Kidney (tissue), 14 donors: Measurements from ENCODE around the gene TFB2M. TPM values are rescaled to one million over a fixed set of nuclear protein-coding genes. Genes with fewer than 3 reads are reported as not detected.
A peak's percentile ranks its signal among the peaks of the same experiment; 100 is the strongest.

Source experiments
- DNase-seq, 5 donors: peaks; one replicate each; pipeline ENCODE4 v3.0.0-alpha.2; 2013 to 2020
- FAIRE-seq: peaks from 2 replicates; lab custom pipeline; 2012; peaks lifted over from hg19 to GRCh38; lab: Jason Lieb, UNC
- H3K27ac ChIP-seq, 2 donors: one replicate each; pipeline ENCODE4 v1.7.0; 2013; ENCODE audit warnings: low read depth in 2 of 2, low read length in 2 of 2, inconsistent platforms in 1 of 2
- H3K27me3 ChIP-seq: one replicate; pipeline ENCODE4 v1.7.1; 2013; ENCODE audit warnings: low read length, inconsistent platforms; ENCODE audit not compliant: control insufficient read depth, insufficient read depth
- H3K36me3 ChIP-seq, 3 donors: one replicate each; pipeline versions ENCODE4 v1.7.0 to v1.7.1; 2013; ENCODE audit warnings: low read length in 3 of 3, control low read depth in 1 of 3, inconsistent platforms in 1 of 3; ENCODE audit not compliant: insufficient read depth in 3 of 3, control insufficient read depth in 2 of 3
- H3K4me1 ChIP-seq, 3 donors: one replicate each; pipeline versions ENCODE4 v1.7.0 to v1.7.1; 2013; ENCODE audit warnings: low read length in 3 of 3, inconsistent platforms in 1 of 3, low read depth in 1 of 3; ENCODE audit not compliant: control insufficient read depth in 2 of 3, insufficient read depth in 2 of 3
- H3K4me3 ChIP-seq, 3 donors: one replicate each; pipeline versions ENCODE4 v1.7.0 to v1.8.1; 2013; ENCODE audit warnings: low read length in 3 of 3, control low read depth in 1 of 3, inconsistent platforms in 1 of 3
- H3K9ac ChIP-seq, 3 donors: one replicate each; pipeline versions ENCODE4 v1.7.0 to v1.7.1; 2013; ENCODE audit warnings: low read length in 3 of 3, control low read depth in 1 of 3, inconsistent platforms in 1 of 3
- H3K9me3 ChIP-seq, 3 donors: one replicate each; pipeline versions ENCODE4 v1.7.0 to v1.7.1; 2013; ENCODE audit warnings: low read length in 3 of 3, control low read depth in 1 of 3, inconsistent platforms in 1 of 3; ENCODE audit not compliant: control insufficient read depth in 2 of 3, insufficient read depth in 1 of 3
- CTCF ChIP-seq: IDR thresholded peaks from 3 replicates; pipeline ENCODE4 v1.5.1; 2012; ENCODE audit warnings: mild to moderate bottlenecking, moderate library complexity, borderline replicate concordance; ENCODE audit not compliant: insufficient read depth; ENCODE audit errors: extremely low read depth
- intact Hi-C: fragments of 100-400 bp; cut with DNase I; formaldehyde crosslinking; loops from one replicate; pipeline ENCODE4 v1.11.1; 2022
- polyA plus RNA-seq: library from polyadenylated mRNA; stranded (reverse); fragments of 350-450 nt; fragmentation: Illumina TruSeq; extraction: RNeasy Lipid Tissue Mini Kit (QIAGEN cat#74804); gene quantifications from one replicate; pipeline ENCODE4 v1.2.3, GENCODE V29; 2014; ENCODE audit warnings: low read depth, low replicate concordance; ENCODE audit not compliant: insufficient read depth
- total RNA-seq: library from RNA; stranded (reverse); fragmentation: NEBNext Ultra II Directional; extraction: Animal tissue kit (Norgen Biotek cat#: 25700); gene quantifications from one replicate; pipeline ENCODE4 v1.2.1, GENCODE V29; 2021
- donor health status: control.
- donor health status: control.
- donor health status: control.
- donor health status: control.
- donor health status: control.
- donor health status: DM: yes; HTN: yes; CAD: no.
- donor health status: Normal renal cell carcinoma (clear cell type).

TFB2M gene
- total and polyA plus RNA-seq, 2 donors from 2014 or later: 10.8 to 14.7 TPM

GRCh38 chr1:246587606-246588005 is 21.5 kb upstream of the TFB2M start:
- Histone ChIP-seq H3K27ac (peak overlapping the region in 1 of 2 donors; percentile 9), H3K9me3 (peaks cover 0 to 3% (median 0%) of the 10 kb centered on the region in 3 donors), H3K4me3 (no peak overlapping the region), H3K9ac (no peak overlapping the region), H3K4me1 (peaks cover 0 to 15% (median 6%) of the 10 kb centered on the region in 3 donors), H3K27me3 (no peaks in the 10 kb centered on the region), H3K36me3 (peaks cover 0 to 2% (median 2%) of the 10 kb centered on the region in 3 donors)
- FAIRE-seq (no peak), DNase-seq (no peak)
- TF ChIP-seq CTCF: no peak
- intact Hi-C loops: no loop called here

- H3K27ac ChIP-seq: peak overlapping the region in 1 of 2 donors; percentile 9
- peaks cover 0 to 17% (median 7%) of the 10 kb centered on the region in 3 donors for H3K4me1 ChIP-seq
- DNase-seq: no peak
- intact Hi-C loops: no loop called here
- no peaks in the 10 kb centered on the region for H3K27me3 ChIP-seq
- no peak for FAIRE-seq
- H3K36me3 ChIP-seq: peaks cover 0 to 2% (median 2%) of the 10 kb centered on the region in 3 donors
- TF ChIP-seq CTCF: no peak
- no peak overlapping the region for H3K9ac ChIP-seq
- H3K4me3 ChIP-seq: no peak overlapping the region
- peaks cover 0 to 3% (median 0%) of the 10 kb centered on the region in 3 donors for H3K9me3 ChIP-seq
Observed at GRCh38 chr1:246587032-246587431, 21.0 kb upstream of the TFB2M start.

GRCh38 chr1:246583448-246584185 is 17.6 kb upstream of the TFB2M start:
- H3K4me1 ChIP-seq: peaks cover 0 to 17% (median 7%) of the 10 kb centered on the region in 3 donors
- H3K27me3 ChIP-seq: no peaks in the 10 kb centered on the region
- no peaks in the 10 kb centered on the region for H3K36me3 ChIP-seq
- no peak for FAIRE-seq
- TF ChIP-seq CTCF: no peak
- intact Hi-C loops: no loop called here
- peak in 1 of 5 donors; percentile 56 for DNase-seq
- no peak overlapping the region for H3K27ac ChIP-seq
- H3K9ac ChIP-seq: no peak overlapping the region
- H3K9me3 ChIP-seq: no peaks in the 10 kb centered on the region
- no peak overlapping the region for H3K4me3 ChIP-seq
